OCI-LY7 (cell line): ENCODE results near the gene PRKAG2. TPM values are rescaled to one million over a fixed set of nuclear protein-coding genes. Genes with fewer than 3 reads are reported as not detected.

Source experiments
- BruUV-seq: library from RNA; stranded (reverse); fragments of 400-500 nt; replicated peaks from 2 replicates; lab custom pipeline; 2021; lab: Mats Ljungman, UMichigan
- CTCF ChIA-PET: fragments of 300-600 bp; sonication (Branson Sonifier 250); formaldehyde crosslinking; loops from one replicate; lab custom pipeline; 2022; ENCODE audit warnings: antibody characterized with exemption; ENCODE audit not compliant: unreplicated experiment; lab: Charles Lee
- POLR2A ChIA-PET: fragments of 300-600 bp; sonication (Branson Sonifier 250); formaldehyde crosslinking; loops from one replicate; lab custom pipeline; 2022; ENCODE audit warnings: antibody characterized with exemption; lab: Charles Lee
- DNase-seq: peaks from one replicate; pipeline ENCODE4 v3.0.0-alpha.2; 2015; ENCODE audit warnings: low spot score
- H2AFZ ChIP-seq: fragments of 200-600 bp; sonication (generic), shearing (Covaris generic); 2 replicates; pipeline ENCODE4 v1.6.1; 2014; ENCODE audit warnings: mild to moderate bottlenecking, antibody characterized with exemption, low read length, moderate library complexity
- H3K27ac ChIP-seq: fragments of 200-600 bp; sonication (generic); 2 replicates; pipeline ENCODE4 v1.5.1; 2014; ENCODE audit warnings: mixed run types, low read depth, mild to moderate bottlenecking, moderate library complexity, low read length, inconsistent platforms; ENCODE audit not compliant: poor library complexity, severe bottlenecking
- H3K36me3 ChIP-seq: fragments of 200-600 bp; sonication (generic); 2 replicates; pipeline ENCODE4 v1.6.1; 2014; ENCODE audit warnings: mild to moderate bottlenecking, antibody characterized with exemption, low read length, moderate library complexity, mixed read lengths; ENCODE audit not compliant: insufficient read depth
- H3K4me1 ChIP-seq: fragments of 200-600 bp; sonication (generic); 2 replicates; pipeline ENCODE4 v1.5.1; 2014; ENCODE audit warnings: mild to moderate bottlenecking, low read length; ENCODE audit not compliant: insufficient read depth, poor library complexity, severe bottlenecking
- H3K4me2 ChIP-seq: fragments of 200-600 bp; sonication (generic); 2 replicates; pipeline ENCODE4 v1.6.1; 2014; ENCODE audit warnings: mild to moderate bottlenecking, low read length
- H3K4me3 ChIP-seq: fragments of 200-600 bp; sonication (generic); 2 replicates; pipeline ENCODE4 v1.5.1; 2014; ENCODE audit warnings: mild to moderate bottlenecking, low read depth, low read length; ENCODE audit not compliant: poor library complexity, severe bottlenecking
- H3K79me2 ChIP-seq: fragments of 200-600 bp; sonication (generic); 2 replicates; pipeline ENCODE4 v1.6.1; 2016; ENCODE audit warnings: low read depth, mild to moderate bottlenecking, low read length, moderate library complexity, mixed read lengths; ENCODE audit not compliant: insufficient read depth
- H3K9me2 ChIP-seq: fragments of 200-600 bp; sonication (generic); 2 replicates; pipeline ENCODE4 v1.6.1; 2016; ENCODE audit warnings: mild to moderate bottlenecking, low read length, mixed read lengths; ENCODE audit not compliant: insufficient read depth
- H3K9me3 ChIP-seq: fragments of 200-600 bp; sonication (generic); 2 replicates; pipeline ENCODE4 v1.6.1; 2014; ENCODE audit warnings: mild to moderate bottlenecking, mixed run types, low read length, mixed read lengths
- H4K20me1 ChIP-seq: fragments of 200-600 bp; sonication (generic); 2 replicates; pipeline ENCODE4 v1.6.1; 2014; ENCODE audit warnings: mild to moderate bottlenecking, antibody characterized with exemption, low read length, moderate library complexity, mixed read lengths; ENCODE audit not compliant: insufficient read depth
- EZH2phosphoT487 ChIP-seq: fragments of 200-600 bp; sonication (generic); IDR thresholded peaks from 2 replicates; pipeline ENCODE4 v1.6.1; 2018; ENCODE audit warnings: low read depth, borderline replicate concordance, mild to moderate bottlenecking, mixed run types, antibody characterized with exemption, low read length, moderate library complexity, mixed read lengths
- intact Hi-C: fragments of 100-400 bp; cut with micrococcal nuclease; formaldehyde crosslinking; loops from one replicate; pipeline ENCODE4 v1.10.0; 2022; ENCODE audit not compliant: unreplicated experiment
- total RNA-seq, 2 experiments: library from RNA; depleted of rRNA in 1 of 2; stranded (reverse); fragments of >200 nt in 1 of 2; shearing (Covaris generic) in 1 of 2; gene quantifications; 2 replicates each; pipeline ENCODE4 v1.2.3, GENCODE V29; 2014 to 2022
- TF ChIP-seq, protein P1 (sequence below): fragments of 200-600 bp; sonication (generic); conservative IDR thresholded peaks from 2 replicates; pipeline ENCODE4 v1.5.1; 2014; ENCODE audit warnings: mild to moderate bottlenecking, antibody characterized with exemption, low read length, moderate library complexity, mixed read lengths

The PRKAG2 gene
- total RNA-seq, 2 experiments from 2014 or later: 1.2 to 5.1 TPM

- no peaks in the 10 kb centered on the region for H3K79me2 ChIP-seq
- H2AFZ ChIP-seq: no peak overlapping the region
- no TSS peak for BruUV-seq
- no peak overlapping the region for H3K4me2 ChIP-seq
- intact Hi-C loops: no loop called here
- no peaks in the 10 kb centered on the region for H4K20me1 ChIP-seq
- H3K36me3 ChIP-seq: no peaks in the 10 kb centered on the region
- POLR2A ChIA-PET: interaction anchor here (0.6 to 0.7 kb wide), 3 partner anchors 24 to 59 kb away, joined by 4 read pairs; no protein-coding TSS in a partner anchor
- H3K27ac ChIP-seq: no peak overlapping the region
- TF ChIP-seq EZH2phosphoT487: no peak
- TF ChIP-seq, protein P1, sequence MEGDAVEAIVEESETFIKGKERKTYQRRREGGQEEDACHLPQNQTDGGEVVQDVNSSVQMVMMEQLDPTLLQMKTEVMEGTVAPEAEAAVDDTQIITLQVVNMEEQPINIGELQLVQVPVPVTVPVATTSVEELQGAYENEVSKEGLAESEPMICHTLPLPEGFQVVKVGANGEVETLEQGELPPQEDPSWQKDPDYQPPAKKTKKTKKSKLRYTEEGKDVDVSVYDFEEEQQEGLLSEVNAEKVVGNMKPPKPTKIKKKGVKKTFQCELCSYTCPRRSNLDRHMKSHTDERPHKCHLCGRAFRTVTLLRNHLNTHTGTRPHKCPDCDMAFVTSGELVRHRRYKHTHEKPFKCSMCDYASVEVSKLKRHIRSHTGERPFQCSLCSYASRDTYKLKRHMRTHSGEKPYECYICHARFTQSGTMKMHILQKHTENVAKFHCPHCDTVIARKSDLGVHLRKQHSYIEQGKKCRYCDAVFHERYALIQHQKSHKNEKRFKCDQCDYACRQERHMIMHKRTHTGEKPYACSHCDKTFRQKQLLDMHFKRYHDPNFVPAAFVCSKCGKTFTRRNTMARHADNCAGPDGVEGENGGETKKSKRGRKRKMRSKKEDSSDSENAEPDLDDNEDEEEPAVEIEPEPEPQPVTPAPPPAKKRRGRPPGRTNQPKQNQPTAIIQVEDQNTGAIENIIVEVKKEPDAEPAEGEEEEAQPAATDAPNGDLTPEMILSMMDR: no peak
- no peak overlapping the region for H3K4me3 ChIP-seq
- DNase-seq: no peak
- no peaks in the 10 kb centered on the region for H3K9me3 ChIP-seq
- no peaks in the 10 kb centered on the region for H3K9me2 ChIP-seq
- H3K4me1 ChIP-seq: no peaks in the 10 kb centered on the region
- CTCF ChIA-PET: no interaction called here
These were observed 54.3 kb downstream of the PRKAG2 start for GRCh38 chr7:151822541-151823181.

DNA sequence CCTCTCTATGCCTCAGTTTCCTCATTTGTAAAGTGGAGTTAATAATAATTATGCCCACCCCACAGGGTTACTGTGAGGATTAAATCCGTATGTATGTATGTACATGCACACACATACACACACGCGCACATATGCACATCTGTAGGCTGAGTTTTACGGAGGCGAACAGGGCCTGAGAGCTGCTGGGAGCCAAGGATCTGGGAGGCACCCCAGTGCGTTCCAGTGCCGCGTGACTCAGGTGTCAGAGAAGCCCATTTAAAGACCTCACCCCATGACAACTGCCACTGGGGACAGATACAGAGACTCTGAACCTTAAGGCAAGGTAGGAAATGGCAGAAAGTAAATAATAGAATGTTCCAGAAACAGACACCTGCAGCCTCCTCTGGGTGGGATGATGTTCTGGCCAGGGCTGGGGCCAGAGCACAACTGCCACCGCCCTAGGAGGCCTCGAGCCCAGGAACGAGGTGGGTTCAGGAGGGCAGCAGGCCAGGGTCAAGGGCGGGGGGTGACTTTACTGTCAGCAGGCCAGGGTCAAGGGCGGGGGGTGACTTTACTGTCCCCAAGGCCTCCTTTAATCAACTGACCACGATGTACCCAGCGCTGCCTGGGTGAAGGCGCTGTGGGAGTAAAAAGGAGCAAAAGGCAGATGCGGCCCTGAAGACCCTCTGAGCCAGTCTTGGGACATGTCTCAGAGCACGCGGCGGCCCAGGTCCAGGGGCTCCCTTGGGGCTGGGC, 54.9 kb downstream of the PRKAG2 start:
- Histone ChIP-seq H3K4me2 (no peak overlapping the region), H3K4me3 (no peak overlapping the region), H3K79me2 (no peaks in the 10 kb centered on the region), H3K27ac (no peak overlapping the region), H3K4me1 (no peaks in the 10 kb centered on the region), H4K20me1 (no peaks in the 10 kb centered on the region), H3K9me2 (no peaks in the 10 kb centered on the region), H3K9me3 (no peaks in the 10 kb centered on the region), H3K36me3 (no peaks in the 10 kb centered on the region), H2AFZ (no peak overlapping the region)
- ChIA-PET POLR2A (no interaction called here), CTCF (no interaction called here)
- TF ChIP-seq, protein P1: no peak
- no peak for TF ChIP-seq EZH2phosphoT487
- DNase-seq: no peak
- intact Hi-C loops: no loop called here
- BruUV-seq: no TSS peak

DNA sequence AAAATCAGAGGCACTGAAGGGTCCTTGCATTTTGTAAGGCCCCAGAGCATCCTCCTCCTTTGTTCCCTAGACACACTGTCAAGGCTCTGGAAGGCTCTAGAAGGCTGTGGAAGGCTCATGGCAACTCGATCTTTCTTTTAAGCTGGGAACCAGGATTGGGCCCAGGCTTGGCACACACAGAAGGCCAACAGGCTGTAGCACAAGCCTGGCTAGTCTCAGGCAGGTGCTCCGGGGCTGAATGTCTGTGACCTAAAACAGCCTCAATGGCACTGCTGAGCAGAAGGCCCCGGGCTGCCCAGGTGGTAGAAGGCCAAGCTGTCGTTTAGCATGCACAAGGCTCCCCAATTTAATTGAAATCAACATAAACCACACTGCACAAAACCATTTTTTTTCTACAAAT, 55.7 kb downstream of the PRKAG2 start:
- ChIA-PET POLR2A (no interaction called here), CTCF (no interaction called here)
- Histone ChIP-seq H2AFZ (no peak overlapping the region), H3K4me1 (no peaks in the 10 kb centered on the region), H4K20me1 (no peaks in the 10 kb centered on the region), H3K36me3 (no peaks in the 10 kb centered on the region), H3K4me3 (no peak overlapping the region), H3K9me2 (no peaks in the 10 kb centered on the region), H3K4me2 (no peak overlapping the region), H3K27ac (no peak overlapping the region), H3K79me2 (no peaks in the 10 kb centered on the region), H3K9me3 (no peaks in the 10 kb centered on the region)
- intact Hi-C loops: no loop called here
- no TSS peak for BruUV-seq
- TF ChIP-seq, protein P1: no peak
- no peak for TF ChIP-seq EZH2phosphoT487
- no peak for DNase-seq
